ENCODE results near the gene BAG5. TPM values are rescaled to one million over a fixed set of nuclear protein-coding genes. Genes with fewer than 3 reads are reported as not detected.

The BAG5 gene
- polyA plus RNA-seq, 3 donors, result 30.7 to 35.8 (median 33.5) TPM

DNA sequence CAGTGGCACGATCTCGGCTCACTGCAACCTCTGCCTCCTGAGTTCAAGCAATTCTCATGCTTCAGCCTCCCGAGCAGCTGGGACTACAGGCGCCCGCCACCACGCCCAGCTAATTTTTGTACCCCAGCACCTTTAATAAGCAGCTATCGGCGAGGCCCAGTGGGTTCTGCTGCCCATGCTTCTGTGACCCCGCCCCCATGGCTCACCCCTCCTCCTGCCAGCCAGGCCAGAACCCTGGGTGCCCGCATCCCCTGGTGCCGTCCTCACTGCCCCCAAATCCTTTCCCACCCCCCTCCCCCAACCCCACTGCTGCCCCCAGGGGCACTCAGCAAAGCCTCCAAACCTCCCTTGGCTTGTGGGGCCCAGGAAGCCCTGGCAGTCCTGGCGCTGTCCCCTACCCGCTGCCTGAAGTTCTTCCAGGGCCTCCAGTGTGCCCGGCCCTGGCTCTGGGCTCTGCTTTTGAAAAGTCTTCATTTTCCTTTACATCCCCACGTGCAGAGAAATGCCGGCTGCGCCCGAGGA lies 14.5 kb downstream of the BAG5 start:
- DNase-seq (ENCODE audit: low read depth in 3 of 3, low spot score in 2 of 3), result no peak

DNA sequence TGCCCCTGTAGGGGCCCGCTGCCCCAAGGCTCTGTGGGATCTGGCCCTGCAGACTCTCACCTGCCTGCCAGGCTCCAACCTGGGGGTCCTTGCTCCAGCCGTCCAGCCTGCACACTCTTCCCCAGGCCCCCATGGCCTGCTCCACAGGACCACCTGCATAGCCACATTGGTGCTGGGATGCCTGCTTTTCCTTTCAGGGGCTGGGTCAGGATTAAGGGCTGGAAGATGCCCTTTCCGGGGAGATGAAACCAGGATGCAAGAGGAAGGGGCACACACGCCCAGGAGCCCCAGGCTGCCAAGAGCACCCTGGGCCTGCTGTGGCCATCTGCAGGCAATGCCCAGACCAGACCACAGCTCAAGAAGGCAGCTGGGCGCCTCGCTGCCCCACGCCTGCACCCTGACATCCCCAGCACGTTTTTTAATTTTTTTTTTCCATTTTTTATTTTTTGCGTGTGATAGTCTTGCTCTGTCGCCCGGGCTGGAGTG lies 15.0 kb downstream of the BAG5 start:
- DNase-seq (ENCODE audit: low read depth in 3 of 3, low spot score in 2 of 3), result no peak

GRCh38 chr14:103546652-103547454 lies 15.6 kb downstream of the BAG5 start:
- DNase-seq (ENCODE audit: low read depth in 3 of 3, low spot score in 2 of 3), result no peak

DNA sequence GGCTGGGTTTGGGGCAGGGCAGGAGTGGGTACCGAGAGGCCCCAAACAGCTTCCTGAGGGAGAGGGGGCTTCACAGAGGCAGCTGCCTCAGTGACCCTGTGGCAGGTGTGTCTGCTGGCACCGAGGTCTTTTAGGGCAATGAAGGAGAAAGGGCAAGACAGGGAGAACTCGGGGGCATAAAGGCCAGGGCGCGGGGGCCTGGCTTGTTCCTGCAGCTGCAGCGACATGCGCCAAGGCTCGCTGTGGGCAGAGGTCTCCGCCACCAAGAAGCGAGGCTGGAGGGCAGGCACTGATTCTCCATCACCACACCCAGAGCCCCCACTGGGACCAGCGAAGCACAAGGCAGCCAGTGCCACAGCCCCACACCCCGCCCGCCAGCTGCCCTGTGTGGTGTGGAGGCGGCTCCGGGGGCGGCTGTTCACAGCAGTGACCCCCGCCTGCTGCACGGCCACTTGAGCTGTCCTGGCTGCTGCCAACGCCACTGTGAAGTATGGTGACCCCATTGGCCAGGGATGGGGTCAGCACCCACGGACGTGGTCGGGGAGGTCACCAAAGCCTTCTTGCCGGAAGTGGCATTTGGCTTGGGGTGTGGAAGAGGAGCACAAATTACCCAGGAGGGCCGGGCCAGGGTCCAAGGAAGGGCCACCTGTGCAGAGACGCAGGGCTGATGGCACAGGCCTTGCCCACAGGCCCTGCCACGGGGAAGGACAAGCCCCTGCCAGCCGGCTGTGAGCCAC lies 16.4 kb downstream of the BAG5 start:
- no peak for DNase-seq (ENCODE audit: low read depth in 3 of 3, low spot score in 2 of 3)

DNA sequence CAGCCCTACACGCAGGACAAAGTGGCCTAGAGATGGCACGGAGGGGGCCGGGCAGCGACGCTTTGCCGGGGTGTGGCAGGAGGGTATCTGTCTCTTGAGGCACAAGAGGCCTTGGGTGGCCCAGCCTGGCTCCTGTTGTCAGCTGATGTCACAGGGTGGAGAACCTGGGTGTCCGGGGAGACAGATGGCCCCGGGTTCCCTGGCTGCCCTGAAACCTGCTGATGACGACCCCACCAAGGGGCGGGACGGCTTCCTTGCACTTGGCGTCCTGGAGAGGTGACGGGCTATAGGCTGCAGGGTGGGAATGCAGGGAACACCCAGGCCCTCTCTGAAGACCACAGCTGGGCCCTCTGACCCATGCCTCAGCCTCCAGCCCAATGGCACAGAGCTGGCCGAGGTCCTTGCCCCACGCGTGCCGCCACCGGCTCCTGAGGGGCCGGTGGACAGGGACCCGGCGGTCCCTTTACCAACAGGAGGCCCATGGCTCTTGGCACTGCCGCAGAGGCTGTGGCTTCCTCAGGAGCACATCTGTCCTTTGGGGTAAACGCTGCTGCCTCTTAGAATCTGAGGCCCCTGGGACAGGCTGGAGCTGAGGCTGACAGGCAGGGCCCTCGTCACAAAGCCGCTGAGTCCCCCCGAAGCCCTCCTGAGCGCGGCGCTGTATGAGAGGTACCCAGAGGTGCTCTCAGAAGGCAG lies 17.1 kb downstream of the BAG5 start:
- DNase-seq (ENCODE audit: low read depth in 3 of 3, low spot score in 2 of 3), result no peak

GRCh38 chr14:103544388-103545218 lies 17.9 kb downstream of the BAG5 start:
- no peak for DNase-seq (ENCODE audit: low read depth in 3 of 3, low spot score in 2 of 3)

- DNase-seq (ENCODE audit: low read depth in 3 of 3, low spot score in 2 of 3), result no peak
These were observed 18.6 kb downstream of the BAG5 start for GRCh38 chr14:103543721-103544387.

DNA sequence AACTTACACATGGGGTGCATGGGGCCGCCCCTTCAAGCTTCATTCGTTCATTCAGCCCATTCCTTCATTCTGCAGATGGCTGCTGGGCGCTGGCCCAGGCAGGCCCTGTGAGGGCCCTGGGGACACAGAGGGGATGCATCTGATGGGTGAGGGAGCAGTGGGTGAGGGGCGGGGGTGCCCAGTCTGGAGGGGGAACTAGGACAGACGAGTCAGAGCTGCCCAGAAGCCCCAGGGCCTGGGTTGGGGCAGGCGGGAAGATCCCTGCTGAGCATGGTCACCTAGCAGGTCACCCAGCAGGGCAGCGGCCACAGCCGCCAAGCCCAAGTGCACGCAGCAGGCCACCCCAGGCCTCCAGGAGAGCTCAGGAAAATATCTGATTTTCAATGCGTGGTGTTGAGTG lies 19.3 kb downstream of the BAG5 start:
- no peak for DNase-seq (ENCODE audit: low read depth in 3 of 3, low spot score in 2 of 3)

DNA sequence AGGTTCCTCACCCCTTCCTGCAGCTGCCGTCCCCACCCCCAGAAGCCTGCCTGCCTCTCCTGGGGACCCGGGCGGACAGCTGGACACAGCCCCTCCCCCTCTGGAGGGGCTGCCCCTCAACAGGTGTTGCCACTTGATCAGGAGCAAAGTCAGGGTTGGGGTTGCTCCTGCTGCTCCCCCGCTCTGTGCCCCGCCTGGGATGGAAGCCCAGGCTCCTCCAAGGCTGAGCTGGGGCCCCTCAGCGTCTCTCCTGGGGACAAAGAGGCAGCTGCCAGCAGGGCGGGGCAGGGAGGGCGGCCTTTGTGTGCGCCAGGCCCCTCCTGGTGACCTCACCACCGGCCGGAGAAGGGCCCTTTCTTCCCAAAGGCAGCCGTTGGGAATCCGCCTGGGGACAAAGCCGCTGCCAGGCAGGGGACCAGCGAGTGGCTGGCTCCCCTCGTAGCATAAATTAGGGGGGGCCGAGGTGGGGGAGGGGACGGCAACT lies 19.8 kb downstream of the BAG5 start:
- DNase-seq (ENCODE audit: low read depth in 3 of 3, low spot score in 2 of 3), result no peak

GRCh38 chr14:103541709-103542604 lies 20.5 kb downstream of the BAG5 start:
- no peak for DNase-seq (ENCODE audit: low read depth in 3 of 3, low spot score in 2 of 3)

DNA sequence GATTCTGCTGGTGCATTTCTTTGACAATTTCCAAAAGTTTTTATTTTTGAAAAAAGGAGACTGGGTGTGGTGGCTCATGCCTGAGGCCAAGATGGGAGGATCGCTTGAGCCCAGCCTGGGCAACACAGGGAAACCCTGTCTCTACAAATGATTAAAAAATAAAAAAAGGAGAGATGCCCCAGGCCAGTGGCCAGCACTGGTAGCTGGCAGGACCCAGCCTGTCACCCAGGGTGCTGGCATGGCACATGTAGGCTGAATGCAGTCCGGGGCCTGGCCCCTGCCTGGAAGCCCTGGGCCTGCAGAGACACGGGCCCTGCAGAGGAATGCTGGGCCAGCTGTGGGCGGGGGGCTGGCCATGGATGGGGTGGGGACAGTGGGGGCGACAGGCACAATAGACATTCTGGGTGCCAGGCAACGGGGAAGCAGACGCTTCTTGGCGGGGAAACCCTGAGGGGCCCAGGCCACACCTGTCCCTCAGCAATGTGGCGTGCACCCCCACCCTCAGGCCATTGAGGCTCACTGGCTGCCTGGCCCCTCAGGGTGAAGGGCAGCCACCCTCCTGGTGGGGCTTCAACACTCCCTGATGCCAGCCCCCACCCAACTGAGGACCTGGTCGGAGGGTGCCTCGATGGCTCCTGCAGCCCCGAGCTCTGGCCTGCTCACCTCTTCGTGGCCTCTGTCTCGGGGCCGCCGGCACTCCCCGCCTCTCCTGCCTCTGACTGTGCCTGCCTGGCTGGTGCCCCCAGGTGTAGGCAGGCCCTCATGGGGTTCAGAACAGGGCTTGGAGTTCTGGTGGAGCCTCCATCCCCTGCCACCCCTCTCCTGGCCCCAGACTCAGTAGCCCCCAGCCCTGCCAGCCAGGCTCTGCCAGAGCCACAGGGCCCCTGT lies 21.4 kb downstream of the BAG5 start:
- no peak for DNase-seq (ENCODE audit: low read depth in 3 of 3, low spot score in 2 of 3)

- no peak for DNase-seq (ENCODE audit: low read depth in 3 of 3, low spot score in 2 of 3)
These were observed 23.2 kb downstream of the BAG5 start for GRCh38 chr14:103539056-103539825.

DNA sequence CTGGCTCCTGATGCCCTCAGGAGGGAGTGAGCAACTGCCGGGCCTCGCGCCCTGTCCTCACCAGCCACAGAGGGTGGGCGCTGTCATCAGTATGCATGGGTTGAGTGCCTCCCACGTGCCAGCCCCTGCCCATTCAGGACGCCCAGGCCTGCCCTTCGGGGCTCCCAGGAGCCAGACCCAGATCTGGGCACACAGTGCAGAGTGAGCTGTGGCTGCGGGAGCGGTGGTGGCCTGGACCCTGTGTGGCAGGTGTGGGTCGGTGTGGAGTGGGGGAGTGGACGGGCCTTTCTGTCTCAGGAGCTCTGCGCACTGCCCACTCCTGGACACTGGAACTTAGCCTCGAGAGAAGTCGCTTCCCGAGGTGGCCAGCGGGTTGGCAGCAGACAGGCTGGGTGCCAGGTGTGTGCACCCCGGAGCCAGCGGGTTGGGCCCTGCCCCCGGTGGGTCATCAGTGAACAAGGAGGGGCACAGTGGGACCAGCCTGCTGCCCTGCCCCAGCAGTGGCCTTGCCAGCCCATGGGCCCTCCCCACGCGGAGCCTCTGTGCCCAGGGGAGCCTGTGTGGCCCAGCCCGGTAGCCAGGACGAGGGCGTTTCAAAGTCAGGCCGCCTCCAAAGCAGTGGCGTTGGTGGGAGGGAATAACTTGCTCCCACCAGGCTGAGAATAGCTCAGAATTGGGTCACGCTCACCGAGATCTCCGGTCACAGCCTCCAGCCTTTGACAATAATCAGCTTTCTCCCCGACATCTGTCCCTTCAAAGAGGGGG lies 24.0 kb downstream of the BAG5 start:
- no peak for DNase-seq (ENCODE audit: low read depth in 3 of 3, low spot score in 2 of 3)

DNA sequence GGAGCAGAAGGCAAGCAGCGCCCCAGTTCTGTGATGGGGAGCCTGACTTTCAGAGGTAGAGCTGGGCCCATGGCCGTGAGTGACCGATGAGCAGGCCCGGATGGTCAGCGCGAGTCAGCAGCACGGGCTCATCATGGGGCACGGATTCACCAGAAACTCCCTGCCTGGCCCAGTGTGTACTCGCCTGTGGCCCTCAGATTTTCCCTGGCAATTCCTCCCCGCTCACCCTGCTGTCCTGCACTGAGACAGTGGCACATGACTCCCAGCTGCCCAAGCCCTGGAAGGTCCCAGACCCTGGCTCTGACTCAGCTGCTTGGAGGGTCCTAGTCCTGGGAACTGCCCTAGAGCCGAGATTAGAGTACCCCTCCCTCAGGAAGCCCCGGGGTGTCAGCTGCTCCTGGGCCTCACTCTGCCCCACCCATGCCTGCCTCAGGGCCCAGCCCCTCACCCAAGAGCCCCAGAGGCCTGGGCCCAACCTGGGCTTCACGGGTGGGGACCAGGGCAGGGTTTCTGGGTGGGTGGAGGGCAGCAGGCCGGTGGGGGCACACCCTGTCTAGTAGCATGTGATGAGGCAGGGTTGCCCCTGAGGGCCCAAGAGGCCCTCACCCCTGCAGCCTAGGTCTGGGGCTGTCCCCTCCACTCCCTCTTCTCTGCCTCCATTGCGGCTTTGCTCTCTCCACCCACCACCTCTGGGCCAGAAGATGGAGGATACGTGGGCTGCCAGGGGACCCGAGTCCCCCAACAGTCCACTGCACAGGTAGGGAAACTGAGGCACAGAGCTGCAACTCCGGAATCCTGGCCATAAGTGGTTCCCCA lies 25.1 kb downstream of the BAG5 start:
- no peak for DNase-seq (ENCODE audit: low read depth in 3 of 3, low spot score in 2 of 3)

DNA sequence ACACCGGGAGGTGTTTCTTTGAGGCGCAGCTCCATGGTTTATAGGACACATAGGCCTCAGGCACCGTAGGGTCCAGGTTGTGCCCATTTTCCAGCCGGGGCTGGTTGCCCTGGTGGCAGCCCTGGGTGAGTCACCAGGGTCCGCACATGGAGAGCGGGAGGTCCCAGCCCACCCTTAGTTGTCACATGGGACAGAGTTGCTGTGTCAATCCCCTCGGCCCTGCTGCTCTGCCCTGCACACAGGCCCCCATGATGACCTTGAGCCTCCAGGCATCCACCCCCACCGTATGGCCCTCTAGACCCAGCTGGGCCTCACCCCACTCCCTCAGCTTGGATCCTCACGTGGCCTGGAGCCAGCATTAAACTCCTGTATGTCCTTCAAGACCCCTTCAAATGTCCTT lies 25.8 kb downstream of the BAG5 start:
- DNase-seq (ENCODE audit: low read depth in 3 of 3, low spot score in 2 of 3), result no peak
